Measurements from ENCODE around the gene DIO2. TPM values are rescaled to one million over a fixed set of nuclear protein-coding genes. Genes with fewer than 3 reads are reported as not detected.

Gene DIO2
- total RNA-seq, 1 donor from 2014 or later: 6.4 TPM

DNA sequence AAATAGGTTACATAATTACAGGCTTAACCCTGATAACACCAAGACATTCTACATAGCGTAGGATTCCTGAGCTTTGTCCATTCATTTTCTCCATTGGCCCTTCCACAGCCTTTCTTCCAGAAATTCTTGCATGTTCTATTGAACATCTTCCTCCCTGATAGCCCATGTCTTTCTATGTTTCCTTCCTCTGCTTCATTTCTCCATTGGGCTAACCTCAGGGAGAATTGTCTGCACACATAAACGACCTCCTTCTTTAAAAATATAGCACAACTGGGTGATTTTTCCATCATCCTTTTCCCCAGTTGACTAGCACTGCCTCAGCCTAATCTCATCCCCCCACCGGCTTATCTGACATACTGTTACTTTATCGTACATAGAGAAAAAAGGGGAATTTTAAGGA lies 11.2 kb downstream of the DIO2 start:
- H3K27me3 ChIP-seq (ENCODE audit: low read depth): no peaks in the 10 kb centered on the region
- no peak overlapping the region for H3K4me3 ChIP-seq
- TF ChIP-seq, protein P1, sequence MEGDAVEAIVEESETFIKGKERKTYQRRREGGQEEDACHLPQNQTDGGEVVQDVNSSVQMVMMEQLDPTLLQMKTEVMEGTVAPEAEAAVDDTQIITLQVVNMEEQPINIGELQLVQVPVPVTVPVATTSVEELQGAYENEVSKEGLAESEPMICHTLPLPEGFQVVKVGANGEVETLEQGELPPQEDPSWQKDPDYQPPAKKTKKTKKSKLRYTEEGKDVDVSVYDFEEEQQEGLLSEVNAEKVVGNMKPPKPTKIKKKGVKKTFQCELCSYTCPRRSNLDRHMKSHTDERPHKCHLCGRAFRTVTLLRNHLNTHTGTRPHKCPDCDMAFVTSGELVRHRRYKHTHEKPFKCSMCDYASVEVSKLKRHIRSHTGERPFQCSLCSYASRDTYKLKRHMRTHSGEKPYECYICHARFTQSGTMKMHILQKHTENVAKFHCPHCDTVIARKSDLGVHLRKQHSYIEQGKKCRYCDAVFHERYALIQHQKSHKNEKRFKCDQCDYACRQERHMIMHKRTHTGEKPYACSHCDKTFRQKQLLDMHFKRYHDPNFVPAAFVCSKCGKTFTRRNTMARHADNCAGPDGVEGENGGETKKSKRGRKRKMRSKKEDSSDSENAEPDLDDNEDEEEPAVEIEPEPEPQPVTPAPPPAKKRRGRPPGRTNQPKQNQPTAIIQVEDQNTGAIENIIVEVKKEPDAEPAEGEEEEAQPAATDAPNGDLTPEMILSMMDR (IDR thresholded peaks at IDR 0.05; ENCODE audit: borderline replicate concordance): no peak

DNA sequence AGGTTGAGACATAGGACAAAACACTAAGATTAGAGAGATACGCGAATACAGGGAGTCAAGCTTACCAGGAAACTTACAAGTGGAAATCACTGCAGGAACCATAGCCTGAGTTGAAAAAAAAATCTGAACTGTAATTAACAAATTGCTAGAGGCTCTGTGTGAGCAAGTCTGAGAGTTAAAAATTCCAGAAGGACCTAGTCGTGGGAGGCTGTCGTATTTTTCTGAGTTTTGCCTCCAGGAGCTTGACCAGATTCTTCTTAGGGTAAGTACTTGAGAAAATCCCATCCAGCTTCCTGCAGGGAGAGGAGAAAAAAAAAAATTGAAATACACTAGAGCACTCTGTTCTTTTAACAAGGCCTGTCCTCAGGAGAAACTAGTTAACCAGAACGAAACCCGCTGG lies 22.7 kb downstream of the DIO2 start:
- no peaks in the 10 kb centered on the region for H3K4me1 ChIP-seq
- intact Hi-C loops (cut with micrococcal nuclease): no loop called here
- no peak for DNase-seq

More for the DNA sequence above, 11.2 kb downstream of the DIO2 start:
- no peak overlapping the region for H3K27ac ChIP-seq (replicated peaks)
- no peaks in the 10 kb centered on the region for H3K4me1 ChIP-seq
- H3K36me3 ChIP-seq: no peaks in the 10 kb centered on the region
- intact Hi-C loops (cut with micrococcal nuclease): no loop called here
- DNase-seq: no peak
- H3K9me3 ChIP-seq (replicated peaks): no peaks in the 10 kb centered on the region

DNA sequence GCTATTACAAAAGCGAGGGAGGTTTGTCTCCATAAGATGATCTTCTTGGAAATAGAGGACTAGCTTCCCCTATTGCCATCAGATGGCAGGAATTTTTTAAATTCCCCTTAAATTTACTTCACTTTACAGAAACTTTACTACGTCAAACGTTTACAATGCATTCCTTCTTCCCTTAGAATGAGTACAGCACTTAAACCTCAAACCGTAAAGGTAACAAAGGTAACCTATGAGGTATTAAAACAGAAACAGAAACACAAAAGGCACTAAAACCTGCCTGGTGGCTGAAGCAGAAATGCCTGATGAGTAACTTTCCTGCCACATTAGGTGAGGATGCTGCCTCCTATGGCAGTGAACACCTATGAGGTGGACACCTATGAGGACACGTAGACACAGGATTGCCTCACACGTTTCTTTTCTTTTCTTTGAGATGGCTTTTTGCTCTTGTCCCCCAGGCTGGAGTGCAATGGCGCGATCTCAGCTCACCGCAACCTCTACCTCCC lies 25.0 kb downstream of the DIO2 start:
- DNase-seq: no peak
- Histone ChIP-seq H3K27ac (replicated peaks) (no peak overlapping the region), H3K4me3 (no peak overlapping the region), H3K36me3 (no peaks in the 10 kb centered on the region), H3K9me3 (replicated peaks) (no peaks in the 10 kb centered on the region), H3K27me3 (ENCODE audit: low read depth) (no peaks in the 10 kb centered on the region), H3K4me1 (no peaks in the 10 kb centered on the region)
- intact Hi-C loops (cut with micrococcal nuclease): no loop called here
- TF ChIP-seq, protein P1 (IDR thresholded peaks at IDR 0.05; ENCODE audit: borderline replicate concordance): no peak

More for the DNA sequence above, 22.7 kb downstream of the DIO2 start:
- Histone ChIP-seq H3K27me3 (ENCODE audit: low read depth) (no peaks in the 10 kb centered on the region), H3K36me3 (no peaks in the 10 kb centered on the region), H3K4me3 (no peak overlapping the region), H3K9me3 (replicated peaks) (no peaks in the 10 kb centered on the region), H3K27ac (replicated peaks) (no peak overlapping the region)
- TF ChIP-seq, protein P1 (IDR thresholded peaks at IDR 0.05; ENCODE audit: borderline replicate concordance): no peak

DNA sequence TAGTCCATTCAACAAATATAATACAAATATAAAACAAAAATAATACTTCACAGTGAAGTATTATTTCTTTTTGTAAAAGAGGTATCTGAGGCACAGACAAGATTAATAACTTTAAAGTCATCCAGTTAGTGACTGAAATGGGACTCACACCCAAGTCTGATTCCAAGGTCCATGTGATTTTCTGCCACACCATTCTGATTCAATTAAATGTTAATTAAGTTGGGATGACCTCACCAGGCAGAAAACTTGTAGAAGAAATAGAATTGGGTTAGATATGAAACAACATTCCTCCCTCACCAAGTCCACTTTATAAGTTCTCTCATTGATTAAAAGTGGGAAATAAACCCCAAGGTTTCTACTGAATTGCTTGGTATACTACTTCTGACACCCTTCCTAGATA lies 34.4 kb downstream of the DIO2 start:
- DNase-seq: no peak
- no peaks in the 10 kb centered on the region for H3K27me3 ChIP-seq (ENCODE audit: low read depth)
- H3K9me3 ChIP-seq (replicated peaks): no peaks in the 10 kb centered on the region
- no peaks in the 10 kb centered on the region for H3K4me1 ChIP-seq
- H3K27ac ChIP-seq (replicated peaks): no peak overlapping the region
- no peak overlapping the region for H3K4me3 ChIP-seq
- TF ChIP-seq, protein P1 (IDR thresholded peaks at IDR 0.05; ENCODE audit: borderline replicate concordance): no peak
- intact Hi-C loops (cut with micrococcal nuclease): no loop called here
- H3K36me3 ChIP-seq: no peaks in the 10 kb centered on the region

DNA sequence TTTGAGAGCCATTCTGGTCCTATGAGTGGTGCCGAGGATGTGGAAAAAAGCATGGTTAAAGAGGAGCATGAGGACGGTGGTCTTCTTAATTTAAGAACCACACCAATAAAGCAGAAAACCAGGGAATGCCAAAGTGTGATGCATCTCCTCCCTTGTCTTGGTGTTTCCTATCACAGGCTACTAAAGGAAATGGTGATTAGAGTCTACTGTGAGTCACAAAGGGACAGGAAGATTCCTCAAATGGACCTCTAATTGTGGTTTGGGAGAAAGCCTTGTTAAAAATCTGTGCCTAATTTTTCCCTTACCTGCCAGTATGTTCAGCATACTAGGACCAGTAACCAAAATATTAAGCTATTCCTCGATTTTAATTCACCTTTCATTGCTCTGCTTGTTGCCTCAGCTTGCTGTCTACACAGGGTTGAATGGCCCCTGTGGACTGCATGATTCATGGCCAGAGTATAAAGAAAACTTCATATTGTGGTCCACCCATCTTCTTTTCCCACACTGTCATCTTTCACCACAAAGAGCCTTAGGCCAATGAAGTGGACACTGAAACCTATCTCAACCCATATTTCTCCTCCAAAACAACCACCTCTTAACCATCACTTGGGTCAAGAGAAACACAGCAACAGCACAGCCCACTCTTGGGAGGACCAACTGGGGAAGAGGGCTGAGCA lies 38.8 kb downstream of the DIO2 start:
- no peaks in the 10 kb centered on the region for H3K4me1 ChIP-seq
- no peaks in the 10 kb centered on the region for H3K36me3 ChIP-seq
- no peaks in the 10 kb centered on the region for H3K9me3 ChIP-seq (replicated peaks)
- H3K4me3 ChIP-seq: no peak overlapping the region
- no peaks in the 10 kb centered on the region for H3K27me3 ChIP-seq (ENCODE audit: low read depth)
- intact Hi-C loops (cut with micrococcal nuclease): no loop called here
- TF ChIP-seq, protein P1 (IDR thresholded peaks at IDR 0.05; ENCODE audit: borderline replicate concordance): no peak
- H3K27ac ChIP-seq (replicated peaks): no peak overlapping the region
- DNase-seq: no peak

Data from left ventricle myocardium inferior (tissue), 1 donor.